Measurements from ENCODE around the gene HS3ST5. TPM values are rescaled to one million over a fixed set of nuclear protein-coding genes. Genes with fewer than 3 reads are reported as not detected.

Gene HS3ST5
- polyA plus RNA-seq, 3 donors = not detected

DNA sequence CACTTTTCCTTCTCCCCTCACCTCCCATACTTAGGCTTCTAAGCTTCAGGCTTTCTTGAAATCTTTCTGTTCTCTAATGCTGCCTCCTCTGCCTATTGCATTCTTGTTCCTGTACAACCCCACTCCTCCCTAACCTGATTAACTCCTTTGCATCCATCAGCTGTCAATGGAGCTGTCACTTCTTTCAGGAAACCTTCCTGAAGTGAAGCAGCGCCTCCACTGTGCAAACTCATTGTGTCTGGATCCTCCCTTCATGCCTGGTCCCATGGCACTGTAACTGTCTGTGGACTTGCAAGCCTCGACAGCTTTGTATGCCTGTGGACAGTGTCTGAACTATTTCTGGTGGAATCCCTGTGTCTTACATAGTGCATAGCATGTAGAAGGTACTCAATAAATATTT lies 185.0 kb downstream of the HS3ST5 start:
- Histone ChIP-seq H3K4me1 (ENCODE audit: control insufficient read depth in 1 of 2, insufficient read depth in 2 of 2, low read length in 2 of 2) (no peaks in the 10 kb centered on the region), H3K79me2 (ENCODE audit: insufficient read depth, low read length) (no peaks in the 10 kb centered on the region), H3K9ac (ENCODE audit: insufficient read depth, low read length, poor library complexity, severe bottlenecking) (no peak overlapping the region), H2AFZ (ENCODE audit: insufficient read depth, low read depth, low read length, poor library complexity, severe bottlenecking) (no peak overlapping the region), H3K9me3 (replicated peaks in 1 of 2; ENCODE audit: control insufficient read depth in 1 of 2, insufficient read depth in 1 of 2, low read length in 2 of 2) (no peaks in the 10 kb centered on the region), H3K4me3 (replicated peaks in 1 of 3; ENCODE audit: low read depth in 2 of 3, low read length in 3 of 3) (no peak overlapping the region), H4K20me1 (ENCODE audit: insufficient read depth, low read length) (no peaks in the 10 kb centered on the region), H3K27ac (ENCODE audit: low read depth in 1 of 2, low read length in 2 of 2) (no peak overlapping the region), H3K36me3 (replicated peaks in 1 of 2; ENCODE audit: control insufficient read depth in 1 of 2, insufficient read depth in 2 of 2, low read length in 2 of 2) (no peaks in the 10 kb centered on the region), H3K27me3 (ENCODE audit: control insufficient read depth in 2 of 2, insufficient read depth in 2 of 2, low read length in 2 of 2) (no peaks in the 10 kb centered on the region), H3K4me2 (replicated peaks; ENCODE audit: extremely low read depth, low read length, poor library complexity, severe bottlenecking) (no peak overlapping the region)
- H3K4me3 Mint-ChIP-seq = no peak overlapping the region
- no peak overlapping the region for H3K27ac Mint-ChIP-seq
- 57% methylated on average over 1 of the region's 2 CpGs for whole genome bisulfite sequencing (ENCODE audit: insufficient coverage)
- no peak for TF ChIP-seq CTCF (IDR thresholded peaks at IDR 0.05)
- peaks cover 0 to 5% (median 2%) of the 10 kb centered on the region in 3 donors for H3K27me3 Mint-ChIP-seq (ENCODE audit: low read depth in 3 of 3)
- no peak for DNase-seq
- peaks cover 0 to 2% (median 0%) of the 10 kb centered on the region in 7 donors for H3K9me3 Mint-ChIP-seq
- intact Hi-C loops (cut with micrococcal nuclease) = no loop called here
- H3K4me1 Mint-ChIP-seq = no peaks in the 10 kb centered on the region
- H3K36me3 Mint-ChIP-seq = no peaks in the 10 kb centered on the region

GRCh38 chr6:114155763-114156162 lies 187.1 kb downstream of the HS3ST5 start:
- no peaks in the 10 kb centered on the region for H3K4me1 ChIP-seq (ENCODE audit: control insufficient read depth in 1 of 2, insufficient read depth in 2 of 2, low read length in 2 of 2)
- H2AFZ ChIP-seq (ENCODE audit: insufficient read depth, low read depth, low read length, poor library complexity, severe bottlenecking) = no peak overlapping the region
- TF ChIP-seq CTCF (IDR thresholded peaks at IDR 0.05) = no peak
- H3K4me3 ChIP-seq (replicated peaks in 1 of 3; ENCODE audit: low read depth in 2 of 3, low read length in 3 of 3) = no peak overlapping the region
- intact Hi-C loops (cut with micrococcal nuclease) = no loop called here
- no peak overlapping the region for H3K27ac ChIP-seq (ENCODE audit: low read depth in 1 of 2, low read length in 2 of 2)
- no peak overlapping the region for H3K9ac ChIP-seq (ENCODE audit: insufficient read depth, low read length, poor library complexity, severe bottlenecking)
- H3K36me3 Mint-ChIP-seq = no peaks in the 10 kb centered on the region
- H3K36me3 ChIP-seq (replicated peaks in 1 of 2; ENCODE audit: control insufficient read depth in 1 of 2, insufficient read depth in 2 of 2, low read length in 2 of 2) = no peaks in the 10 kb centered on the region
- no peak overlapping the region for H3K27ac Mint-ChIP-seq
- H4K20me1 ChIP-seq (ENCODE audit: insufficient read depth, low read length) = no peaks in the 10 kb centered on the region
- H3K9me3 ChIP-seq (replicated peaks in 1 of 2; ENCODE audit: control insufficient read depth in 1 of 2, insufficient read depth in 1 of 2, low read length in 2 of 2) = no peaks in the 10 kb centered on the region
- WGBS (ENCODE audit: insufficient coverage) = 63% methylated on average over 2 of the region's 3 CpGs
- peaks cover 0 to 2% (median 0%) of the 10 kb centered on the region in 7 donors for H3K9me3 Mint-ChIP-seq
- no peaks in the 10 kb centered on the region for H3K27me3 ChIP-seq (ENCODE audit: control insufficient read depth in 2 of 2, insufficient read depth in 2 of 2, low read length in 2 of 2)
- no peaks in the 10 kb centered on the region for H3K79me2 ChIP-seq (ENCODE audit: insufficient read depth, low read length)
- H3K4me2 ChIP-seq (replicated peaks; ENCODE audit: extremely low read depth, low read length, poor library complexity, severe bottlenecking) = no peak overlapping the region
- no peak overlapping the region for H3K4me3 Mint-ChIP-seq
- no peaks in the 10 kb centered on the region for H3K4me1 Mint-ChIP-seq
- no peak for DNase-seq
- peaks cover 0 to 3% (median 2%) of the 10 kb centered on the region in 3 donors for H3K27me3 Mint-ChIP-seq (ENCODE audit: low read depth in 3 of 3)
